Measurements from ENCODE around the gene SNRPB. TPM values are rescaled to one million over a fixed set of nuclear protein-coding genes. Genes with fewer than 3 reads are reported as not detected.
A peak's percentile ranks its signal among the peaks of the same experiment; 100 is the strongest.

The SNRPB gene
- total RNA-seq, 1 donor from 2014 or later = 391 TPM

DNA sequence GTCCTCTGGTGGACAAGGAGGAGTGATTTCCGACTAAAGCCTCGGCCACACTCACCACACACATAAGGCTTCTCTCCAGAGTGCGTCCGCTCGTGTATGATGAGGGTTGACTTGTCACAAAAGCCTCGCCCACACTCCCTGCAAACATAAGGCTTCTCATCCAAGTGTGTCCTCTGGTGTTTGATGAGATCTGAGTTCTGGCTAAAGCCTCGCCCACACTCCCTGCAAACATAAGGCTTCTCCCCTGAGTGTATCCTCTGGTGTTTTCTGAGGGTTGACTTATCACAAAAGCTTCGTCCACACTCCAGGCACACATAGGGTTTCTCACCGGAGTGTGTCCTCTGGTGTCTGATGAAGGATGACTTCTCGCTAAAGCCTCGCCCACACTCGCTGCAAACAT is 12.9 kb upstream of the SNRPB start:
- H3K27ac Mint-ChIP-seq (ENCODE audit: unreplicated experiment) = no peak overlapping the region
- no peaks in the 10 kb centered on the region for H3K4me1 Mint-ChIP-seq
- DNase-seq (ENCODE audit: low read depth, low spot score) = no peak
- TF ChIP-seq CTCF (conservative IDR thresholded peaks at IDR 0.05) = no peak
- no peak overlapping the region for H3K4me3 Mint-ChIP-seq
- no peaks in the 10 kb centered on the region for H3K9me3 Mint-ChIP-seq
- no peaks in the 10 kb centered on the region for H3K27me3 Mint-ChIP-seq (ENCODE audit: low read depth)
- H3K36me3 Mint-ChIP-seq (ENCODE audit: low read depth) = peaks cover 27% of the 10 kb centered on the region

- Mint-ChIP-seq H3K27ac (ENCODE audit: unreplicated experiment) (no peak overlapping the region), H3K4me3 (no peak overlapping the region), H3K27me3 (ENCODE audit: low read depth) (no peaks in the 10 kb centered on the region), H3K4me1 (no peaks in the 10 kb centered on the region), H3K36me3 (ENCODE audit: low read depth) (peaks cover 34% of the 10 kb centered on the region), H3K9me3 (no peaks in the 10 kb centered on the region)
- no peak for DNase-seq (ENCODE audit: low read depth, low spot score)
- no peak for TF ChIP-seq CTCF (conservative IDR thresholded peaks at IDR 0.05)
These were observed 9.8 kb upstream of the SNRPB start for GRCh38 chr20:2480381-2480780.

- TF ChIP-seq CTCF (conservative IDR thresholded peaks at IDR 0.05) = peak; percentile 19
- no peak for DNase-seq (ENCODE audit: low read depth, low spot score)
- Mint-ChIP-seq H3K9me3 (no peaks in the 10 kb centered on the region), H3K27me3 (ENCODE audit: low read depth) (no peaks in the 10 kb centered on the region), H3K4me3 (no peak overlapping the region), H3K27ac (ENCODE audit: unreplicated experiment) (no peak overlapping the region), H3K36me3 (ENCODE audit: low read depth) (peaks cover 21% of the 10 kb centered on the region), H3K4me1 (peaks cover 3% of the 10 kb centered on the region)
These were observed 6.4 kb upstream of the SNRPB start for GRCh38 chr20:2476742-2477615.

DNA sequence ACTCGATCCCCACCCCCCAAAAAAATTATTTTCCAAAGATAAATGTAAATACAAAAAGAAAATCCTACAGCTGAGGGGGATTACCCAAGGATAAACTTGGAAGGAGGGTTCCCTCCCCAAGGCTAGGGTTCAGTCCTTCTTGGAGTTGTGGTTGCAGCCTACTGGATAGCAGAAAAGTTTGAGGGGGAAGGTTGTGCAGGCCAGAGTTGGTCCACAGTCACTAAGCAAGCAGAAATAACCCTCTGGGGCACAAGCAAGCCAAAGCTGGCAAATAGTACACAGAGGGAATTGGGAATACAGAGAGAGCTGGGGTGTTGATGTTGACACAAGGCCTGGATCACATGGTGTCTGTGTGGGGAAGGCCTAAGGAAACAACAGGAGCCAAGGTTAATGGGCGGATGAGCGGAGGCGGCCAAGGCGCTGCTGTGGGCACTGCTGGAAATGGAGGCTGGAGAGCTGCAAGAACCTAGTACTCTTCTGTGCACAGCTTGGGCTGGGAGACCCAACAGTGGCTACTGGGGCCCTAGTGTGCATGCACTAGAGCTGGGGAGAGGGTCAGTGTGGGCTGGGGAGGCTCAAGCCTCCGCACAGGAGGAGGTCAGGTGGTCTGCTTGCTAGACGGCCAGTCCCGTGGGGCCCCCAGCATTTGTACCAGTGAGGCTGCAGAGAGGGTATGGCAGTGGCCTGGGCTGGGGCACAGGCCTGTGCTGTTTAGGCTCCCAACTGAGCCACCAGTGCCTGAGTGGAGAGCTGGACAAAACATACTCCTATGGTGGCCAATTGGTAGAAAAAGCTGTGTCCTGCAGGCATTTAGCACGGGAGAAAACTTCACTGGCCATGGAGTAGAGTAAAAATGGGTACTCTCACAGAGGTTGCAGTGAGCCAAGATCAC is 5.5 kb upstream of the SNRPB start:
- no peak for TF ChIP-seq CTCF (conservative IDR thresholded peaks at IDR 0.05)
- no peaks in the 10 kb centered on the region for H3K9me3 Mint-ChIP-seq
- H3K27me3 Mint-ChIP-seq (ENCODE audit: low read depth) = no peaks in the 10 kb centered on the region
- DNase-seq (ENCODE audit: low read depth, low spot score) = no peak
- no peak overlapping the region for H3K27ac Mint-ChIP-seq (ENCODE audit: unreplicated experiment)
- H3K4me3 Mint-ChIP-seq = no peak overlapping the region
- H3K36me3 Mint-ChIP-seq (ENCODE audit: low read depth) = peaks cover 17% of the 10 kb centered on the region
- peaks cover 10% of the 10 kb centered on the region for H3K4me1 Mint-ChIP-seq

DNA sequence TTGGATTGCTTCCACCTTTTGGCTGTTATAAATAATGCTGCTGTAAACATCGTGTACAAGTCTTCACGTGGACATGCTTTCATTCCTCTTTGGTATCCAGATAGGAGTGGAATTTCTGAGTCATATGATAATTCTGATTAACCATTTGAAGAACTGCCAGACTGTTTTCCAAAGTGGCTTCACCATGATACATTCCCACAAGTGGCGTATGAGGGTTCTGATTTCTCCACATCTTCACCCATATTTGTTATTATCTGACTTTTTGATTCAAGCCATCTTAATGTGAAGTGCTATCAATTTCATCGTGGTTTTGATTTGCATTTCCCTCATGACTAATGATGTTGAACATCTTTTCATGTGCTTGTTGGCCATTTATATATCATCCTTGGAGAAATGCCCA is 2.9 kb upstream of the SNRPB start:
- Mint-ChIP-seq H3K9me3 (peaks cover 3% of the 10 kb centered on the region), H3K27ac (ENCODE audit: unreplicated experiment) (no peak overlapping the region), H3K4me1 (peaks cover 31% of the 10 kb centered on the region), H3K27me3 (ENCODE audit: low read depth) (peaks cover 4% of the 10 kb centered on the region), H3K36me3 (ENCODE audit: low read depth) (peaks cover 19% of the 10 kb centered on the region), H3K4me3 (no peak overlapping the region)
- no peak for TF ChIP-seq CTCF (conservative IDR thresholded peaks at IDR 0.05)
- no peak for DNase-seq (ENCODE audit: low read depth, low spot score)
